Fibroblast of pulmonary artery (primary cell): Measurements from ENCODE around the gene RASGRP3.

Experiments used
- DNase-seq: peaks from one replicate; pipeline ENCODE4 v3.0.0-alpha.2; 2010; ENCODE audit warnings: low read depth
- H3K4me3 ChIP-seq: replicated peaks from 2 replicates; pipeline ENCODE4 v1.5.1; 2011; ENCODE audit warnings: low read depth, mild to moderate bottlenecking, control low read depth, low read length, moderate library complexity
- CTCF ChIP-seq: IDR thresholded peaks from 2 replicates; pipeline ENCODE4 v1.5.1; 2011; ENCODE audit warnings: mild to moderate bottlenecking, control low read depth, low read length, inconsistent platforms; ENCODE audit errors: missing control alignments

Gene RASGRP3

GRCh38 chr2:33494155-33494779, 17.8 kb downstream of the RASGRP3 start:
- DNase-seq: no peak

GRCh38 chr2:33494877-33495641, 18.6 kb downstream of the RASGRP3 start:
- DNase-seq: no peak
- H3K4me3 ChIP-seq: no peak overlapping the region
- no peak for TF ChIP-seq CTCF

More at GRCh38 chr2:33494155-33494779, 17.8 kb downstream of the RASGRP3 start:
- TF ChIP-seq CTCF: no peak
- H3K4me3 ChIP-seq: no peak overlapping the region

GRCh38 chr2:33495683-33496082, 19.2 kb downstream of the RASGRP3 start:
- H3K4me3 ChIP-seq: no peak overlapping the region
- TF ChIP-seq CTCF: no peak
- DNase-seq: no peak

- no peak overlapping the region for H3K4me3 ChIP-seq
- DNase-seq: no peak
- TF ChIP-seq CTCF: no peak
These were observed 19.7 kb downstream of the RASGRP3 start for GRCh38 chr2:33496150-33496549.

GRCh38 chr2:33496726-33497125, 20.3 kb downstream of the RASGRP3 start:
- no peak overlapping the region for H3K4me3 ChIP-seq
- no peak for TF ChIP-seq CTCF
- DNase-seq: no peak

GRCh38 chr2:33497221-33497650, 20.8 kb downstream of the RASGRP3 start:
- H3K4me3 ChIP-seq: no peak overlapping the region
- peak; percentile 26 for DNase-seq
- TF ChIP-seq CTCF: no peak
